ENCODE data around the gene PACRG. TPM values are rescaled to one million over a fixed set of nuclear protein-coding genes. Genes with fewer than 3 reads are reported as not detected.

PACRG gene
- total RNA-seq, 2 donors from 2014 or later: 1.7 TPM; not detected in 1

- TF ChIP-seq CTCF (IDR thresholded peaks at IDR 0.05): no peak
- Histone ChIP-seq H3K9ac (ENCODE audit: low read depth in 2 of 2, low read length in 2 of 2) (no peak overlapping the region), H3K27me3 (no peaks in the 10 kb centered on the region), H3K4me1 (no peaks in the 10 kb centered on the region), H3K36me3 (no peaks in the 10 kb centered on the region), H3K9me3 (no peaks in the 10 kb centered on the region), H3K4me3 (no peak overlapping the region), H3K27ac (no peak overlapping the region)
- intact Hi-C loops (cut with DNase I): no loop called here
- DNase-seq: no peak
Observed at GRCh38 chr6:163323705-163324104, 595.9 kb downstream of the PACRG start.

- intact Hi-C loops (cut with DNase I): no loop called here
- Histone ChIP-seq H3K9me3 (no peaks in the 10 kb centered on the region), H3K27ac (no peak overlapping the region), H3K36me3 (no peaks in the 10 kb centered on the region), H3K4me1 (no peaks in the 10 kb centered on the region), H3K4me3 (no peak overlapping the region), H3K27me3 (no peaks in the 10 kb centered on the region), H3K9ac (ENCODE audit: low read depth in 2 of 2, low read length in 2 of 2) (no peak overlapping the region)
- DNase-seq: no peak
- no peak for TF ChIP-seq CTCF (IDR thresholded peaks at IDR 0.05)
Observed at GRCh38 chr6:163324326-163324687, 596.5 kb downstream of the PACRG start.

- no peaks in the 10 kb centered on the region for H3K36me3 ChIP-seq
- H3K4me1 ChIP-seq: no peaks in the 10 kb centered on the region
- intact Hi-C loops (cut with DNase I): no loop called here
- H3K9me3 ChIP-seq: no peaks in the 10 kb centered on the region
- DNase-seq: no peak
- H3K4me3 ChIP-seq: no peak overlapping the region
- no peaks in the 10 kb centered on the region for H3K27me3 ChIP-seq
- no peak for TF ChIP-seq CTCF (IDR thresholded peaks at IDR 0.05)
- H3K9ac ChIP-seq (ENCODE audit: low read depth in 2 of 2, low read length in 2 of 2): no peak overlapping the region
- no peak overlapping the region for H3K27ac ChIP-seq
Observed at GRCh38 chr6:163324688-163325389, 597.1 kb downstream of the PACRG start.

GRCh38 chr6:163325390-163325784 lies 597.6 kb downstream of the PACRG start:
- intact Hi-C loops (cut with DNase I): no loop called here
- no peak overlapping the region for H3K4me3 ChIP-seq
- TF ChIP-seq CTCF (IDR thresholded peaks at IDR 0.05): no peak
- no peaks in the 10 kb centered on the region for H3K27me3 ChIP-seq
- no peaks in the 10 kb centered on the region for H3K9me3 ChIP-seq
- no peak overlapping the region for H3K9ac ChIP-seq (ENCODE audit: low read depth in 2 of 2, low read length in 2 of 2)
- DNase-seq: no peak
- no peaks in the 10 kb centered on the region for H3K4me1 ChIP-seq
- no peaks in the 10 kb centered on the region for H3K36me3 ChIP-seq
- no peak overlapping the region for H3K27ac ChIP-seq

- Histone ChIP-seq H3K27ac (no peak overlapping the region), H3K36me3 (no peaks in the 10 kb centered on the region), H3K27me3 (no peaks in the 10 kb centered on the region), H3K9ac (ENCODE audit: low read depth in 2 of 2, low read length in 2 of 2) (no peak overlapping the region), H3K4me1 (no peaks in the 10 kb centered on the region), H3K4me3 (no peak overlapping the region), H3K9me3 (no peaks in the 10 kb centered on the region)
- no peak for DNase-seq
- intact Hi-C loops (cut with DNase I): no loop called here
- no peak for TF ChIP-seq CTCF (IDR thresholded peaks at IDR 0.05)
Observed at GRCh38 chr6:163327165-163327880, 599.5 kb downstream of the PACRG start.
